B cell (primary cell): ENCODE measurements around the gene IDS.

Source experiments
- CTCF ChIP-seq: fragments of 200-600 bp; IDR thresholded peaks from one replicate; pipeline ENCODE4 v1.8.0; 2022; ENCODE audit warnings: antibody characterized with exemption, mild to moderate bottlenecking
- EZH2 ChIP-seq: IDR thresholded peaks from 2 replicates; pipeline ENCODE4 v1.6.1; 2012; ENCODE audit warnings: borderline replicate concordance, low read depth, mild to moderate bottlenecking, moderate library complexity, low read length; ENCODE audit not compliant: insufficient read depth, poor library complexity, severe bottlenecking

- TF ChIP-seq CTCF (no peak), EZH2 (no peak)
Measured at GRCh38 chrX:149513825-149514428, 8.8 kb upstream of the IDS start.
